K562 (cell line): ENCODE measurements around the gene SIRPB1. TPM values are rescaled to one million over a fixed set of nuclear protein-coding genes. Genes with fewer than 3 reads are reported as not detected.

Experiments
- ATAC-seq: fragments of 200-7000 bp; cut with Tn5 transposase; 3 replicates; pipeline ENCODE4 v1.9.1; 2020; ENCODE audit warnings: moderate library complexity
- BruUV-seq: library from RNA; stranded (reverse); fragments of 400-500 nt; replicated peaks from 2 replicates; lab custom pipeline; 2021; lab: Mats Ljungman, UMichigan
- CTCF ChIA-PET: fragments of 300-600 bp; formaldehyde crosslinking; extraction: SDS; loops from one replicate; lab custom pipeline; 2021; ENCODE audit warnings: low intra/inter-chr PET ratio; lab: Yijun Ruan, JAX
- POLR2A ChIA-PET: fragments of 300-600, 350-650 bp; sonication (Branson Sonifier 250); formaldehyde crosslinking; extraction: SDS; loops from one replicate; lab custom pipeline; 2021; ENCODE audit warnings: antibody characterized with exemption, inconsistent platforms; lab: Yijun Ruan, JAX
- DNase-seq, 4 experiments: peaks; one replicate each; pipeline versions ENCODE4 v3.0.0 to v3.0.0-alpha.2; 2011 to 2018; ENCODE audit warnings: low spot score in 3 of 4, mixed read lengths in 3 of 4; ENCODE audit errors: extremely low read depth in 1 of 4
- FAIRE-seq: peaks from 2 replicates; lab custom pipeline; 2011; peaks lifted over from hg19 to GRCh38; lab: Jason Lieb, UNC
- H2AFZ ChIP-seq: 2 replicates; pipeline ENCODE4 v1.6.0; 2011; ENCODE audit warnings: low read depth, low read length, control low read depth, inconsistent platforms
- H3K27ac ChIP-seq: fragments of 200-600 bp; 3 replicates; pipeline ENCODE4 v1.8.0; 2011; ENCODE audit warnings: low read depth, mild to moderate bottlenecking, control low read depth, inconsistent platforms, low read length, moderate library complexity, mixed read lengths; ENCODE audit errors: extremely low read depth
- H3K27me3 ChIP-seq, 2 experiments: fragments of 300-600 bp in 1 of 2; 2 replicates in 1 of 2; 3 replicates in 1 of 2; pipeline versions ENCODE4 v1.6.0 to v1.8.0; 2011; ENCODE audit warnings: inconsistent platforms in 2 of 2, low read length in 2 of 2, mild to moderate bottlenecking in 1 of 2, mixed read lengths in 1 of 2, moderate library complexity in 1 of 2; ENCODE audit not compliant: control insufficient read depth in 2 of 2, insufficient read depth in 2 of 2
- H3K36me3 ChIP-seq: fragments of 300-600 bp; 3 replicates; pipeline ENCODE4 v1.8.0; 2011; ENCODE audit warnings: mild to moderate bottlenecking, low read length, inconsistent platforms; ENCODE audit not compliant: control insufficient read depth, insufficient read depth
- H3K4me1 ChIP-seq, 2 experiments: fragments of 200-600 bp in 1 of 2; replicated peaks in 1 of 2; 2 replicates in 1 of 2; 3 replicates in 1 of 2; pipeline versions ENCODE4 v1.5.1 to v1.8.0; 2011; ENCODE audit warnings: inconsistent platforms in 2 of 2, low read length in 2 of 2, mild to moderate bottlenecking in 1 of 2, mixed read lengths in 1 of 2, moderate library complexity in 1 of 2; ENCODE audit not compliant: control insufficient read depth in 2 of 2, insufficient read depth in 2 of 2
- H3K4me2 ChIP-seq: 2 replicates; pipeline ENCODE4 v1.6.1; 2011; ENCODE audit warnings: low read length, control low read depth, inconsistent platforms, mixed read lengths; ENCODE audit not compliant: insufficient read depth
- H3K4me3 ChIP-seq: fragments of 200-600 bp; sonication (generic), shearing (Covaris generic); 2 replicates; pipeline ENCODE4 v1.5.1; 2016; ENCODE audit warnings: control low read depth, inconsistent platforms
- H3K79me2 ChIP-seq: fragments of 200-600 bp; 3 replicates; pipeline ENCODE4 v1.8.0; 2011; ENCODE audit warnings: low read length, inconsistent platforms; ENCODE audit not compliant: control insufficient read depth, insufficient read depth
- H3K9ac ChIP-seq, 2 experiments: 2 replicates each; pipeline versions ENCODE4 v1.6.0 to v1.6.1; 2011; ENCODE audit warnings: low read depth in 2 of 2, low read length in 2 of 2, control low read depth in 1 of 2, inconsistent platforms in 1 of 2, mild to moderate bottlenecking in 1 of 2, mixed read lengths in 1 of 2; ENCODE audit not compliant: insufficient read depth in 1 of 2
- H3K9me1 ChIP-seq: one replicate; pipeline ENCODE4 v1.6.0; 2011; ENCODE audit warnings: inconsistent platforms, mild to moderate bottlenecking, low read length, moderate library complexity; ENCODE audit not compliant: control insufficient read depth, insufficient read depth
- H3K9me3 ChIP-seq: replicated peaks from 2 replicates; pipeline ENCODE4 v1.5.1; 2011; ENCODE audit warnings: low read depth, low read length, inconsistent platforms; ENCODE audit not compliant: control insufficient read depth, insufficient read depth
- H4K20me1 ChIP-seq: replicated peaks from 2 replicates; pipeline ENCODE4 v1.6.1; 2011; ENCODE audit warnings: low read length, inconsistent platforms, mixed read lengths; ENCODE audit not compliant: control insufficient read depth, insufficient read depth
- ETS2 ChIP-seq: IDR thresholded peaks from 2 replicates; pipeline ENCODE4 v1.6.1; 2016; ENCODE audit warnings: borderline replicate concordance, missing genetic modification characterization, mild to moderate bottlenecking, moderate library complexity, missing compliant biosample characterization; ENCODE audit not compliant: poor library complexity, severe bottlenecking
- FOXP1 ChIP-seq: sonication (generic); formaldehyde crosslinking; IDR thresholded peaks from 2 replicates; pipeline ENCODE4 v1.8.0; 2022; ENCODE audit warnings: mild to moderate bottlenecking, missing genetic modification reagents
- GTF2A2 ChIP-seq: IDR thresholded peaks from 2 replicates; pipeline ENCODE4 v1.6.1; 2016; ENCODE audit warnings: mild to moderate bottlenecking, missing genetic modification characterization, missing compliant biosample characterization
- NFRKB ChIP-seq: fragments of 450-650 bp; IDR thresholded peaks from 2 replicates; pipeline ENCODE4 v1.6.1; 2016; ENCODE audit warnings: low read depth
- NFYB ChIP-seq: IDR thresholded peaks from 2 replicates; pipeline ENCODE4 v1.6.1; 2011; ENCODE audit warnings: mild to moderate bottlenecking, moderate library complexity; ENCODE audit not compliant: insufficient read length; ENCODE audit errors: extremely low read depth
- POLR2H ChIP-seq: IDR thresholded peaks from 2 replicates; pipeline ENCODE4 v1.6.1; 2016; ENCODE audit warnings: missing genetic modification characterization, low read depth, mild to moderate bottlenecking, control low read depth, missing compliant biosample characterization, moderate library complexity
- SNRNP70 ChIP-seq: fragments of 200-400 bp; formaldehyde crosslinking; optimal IDR thresholded peaks from 2 replicates; pipeline ENCODE3; 2017; ENCODE audit warnings: low read depth, low read length
- SRSF1 ChIP-seq: fragments of 200-400 bp; formaldehyde crosslinking; IDR thresholded peaks from 2 replicates; pipeline ENCODE4 v1.6.1; 2017; ENCODE audit warnings: mild to moderate bottlenecking, low read depth, low read length, moderate library complexity
- ZNF133 ChIP-seq: fragments of 250-450 bp; sonication (Bioruptor Pico); IDR thresholded peaks from 2 replicates; pipeline ENCODE4 v1.4.0; 2020; ENCODE audit warnings: mild to moderate bottlenecking
- ZNF146 ChIP-seq: IDR thresholded peaks from one replicate; pipeline ENCODE4 v1.6.1; 2018; ENCODE audit warnings: missing compliant biosample characterization; ENCODE audit not compliant: unreplicated experiment
- ZNF347 ChIP-seq: fragments of 450-650 bp; formaldehyde crosslinking; IDR thresholded peaks from 2 replicates; pipeline ENCODE4 v1.4.0; 2020; ENCODE audit warnings: low read depth, mild to moderate bottlenecking, moderate library complexity
- ZNF354B ChIP-seq: fragments of 250-450 bp; sonication (Bioruptor Pico); IDR thresholded peaks from 2 replicates; pipeline ENCODE4 v1.4.0; 2020
- ZNF444 ChIP-seq: fragments of 250-450 bp; sonication (Bioruptor Pico); IDR thresholded peaks from 2 replicates; pipeline ENCODE4 v1.4.0; 2020; ENCODE audit warnings: mild to moderate bottlenecking, moderate library complexity
- WGBS: fragments of 100-300 bp; shearing (Covaris generic); methylation state at CpG from one replicate; pipeline ENCODE4 v1.1.6; 2016; ENCODE audit warnings: low coverage, mixed read lengths; ENCODE audit not compliant: insufficient coverage; ENCODE audit errors: missing lambda C conversion rate; 5-methylcytosine and 5-hydroxymethylcytosine counted together
- in situ Hi-C: fragments of 300-500 bp; cut with MboI; formaldehyde crosslinking; loops from 4 replicates; pipeline ENCODE4 v1.15.0; 2018; ENCODE audit warnings: inconsistent platforms, mixed read lengths
- intact Hi-C: fragments of 100-400 bp; cut with micrococcal nuclease; formaldehyde crosslinking; loops from 2 replicates; pipeline ENCODE4 v1.14.2; 2022
- polyA plus RNA-seq, 8 experiments: library from polyadenylated mRNA; depleted of rRNA in 4 of 8; stranded (reverse) in 5 of 8; unstranded in 3 of 8; fragments of >200 nt; fragmentation: Nextera tagmentation in 2 of 8; fragmentation: Illumina TruSeq in 1 of 8; extraction: Ambion mirVana in 2 of 8; extraction: Trizol in 1 of 8; gene quantifications; 2 replicates each; pipeline versions ENCODE4 v1.2.1 to v1.2.3, GENCODE V29; 2011 to 2014; ENCODE audit warnings: inconsistent platforms in 1 of 8, missing spikeins in 1 of 8
- total RNA-seq, 7 experiments: library from RNA; depleted of rRNA in 6 of 7; stranded (reverse); fragments of >200 nt in 6 of 7; fragmentation: Illumina TruSeq in 2 of 7; extraction: Trizol in 2 of 7; gene quantifications; 2 replicates each; pipeline versions ENCODE4 v1.2.1 to v1.2.3, GENCODE V29; 2011 to 2021; ENCODE audit warnings: low replicate concordance in 1 of 7
- TF ChIP-seq, protein P1 (sequence below), 3 experiments: fragments of 200-800 bp in 1 of 3; sonication (Bioruptor generic) in 1 of 3; sonication (generic) in 1 of 3; formaldehyde crosslinking in 1 of 3; IDR thresholded peaks; 2 replicates each; pipeline versions ENCODE4 v1.6.1 to v1.8.0; 2016 to 2022; ENCODE audit warnings: mild to moderate bottlenecking in 2 of 3, missing compliant biosample characterization in 2 of 3, missing genetic modification characterization in 2 of 3, missing genetic modification reagents in 1 of 3
- TF ChIP-seq, protein P2 (sequence below), 2 experiments: IDR thresholded peaks; 2 replicates each; pipeline ENCODE4 v1.6.1; 2011; ENCODE audit warnings: borderline replicate concordance in 1 of 2, control low read depth in 1 of 2, low read depth in 1 of 2, low read length in 1 of 2, mild to moderate bottlenecking in 1 of 2, mixed read lengths in 1 of 2, moderate library complexity in 1 of 2; ENCODE audit not compliant: insufficient read depth in 1 of 2, insufficient read length in 1 of 2, poor library complexity in 1 of 2, severe bottlenecking in 1 of 2; ENCODE audit errors: extremely low read depth in 1 of 2

Gene SIRPB1
- total and polyA plus RNA-seq, 9 of the 15 experiments (the other 6 are each of a cell fraction or from before 2014, with no cell fraction given) = not detected

DNA sequence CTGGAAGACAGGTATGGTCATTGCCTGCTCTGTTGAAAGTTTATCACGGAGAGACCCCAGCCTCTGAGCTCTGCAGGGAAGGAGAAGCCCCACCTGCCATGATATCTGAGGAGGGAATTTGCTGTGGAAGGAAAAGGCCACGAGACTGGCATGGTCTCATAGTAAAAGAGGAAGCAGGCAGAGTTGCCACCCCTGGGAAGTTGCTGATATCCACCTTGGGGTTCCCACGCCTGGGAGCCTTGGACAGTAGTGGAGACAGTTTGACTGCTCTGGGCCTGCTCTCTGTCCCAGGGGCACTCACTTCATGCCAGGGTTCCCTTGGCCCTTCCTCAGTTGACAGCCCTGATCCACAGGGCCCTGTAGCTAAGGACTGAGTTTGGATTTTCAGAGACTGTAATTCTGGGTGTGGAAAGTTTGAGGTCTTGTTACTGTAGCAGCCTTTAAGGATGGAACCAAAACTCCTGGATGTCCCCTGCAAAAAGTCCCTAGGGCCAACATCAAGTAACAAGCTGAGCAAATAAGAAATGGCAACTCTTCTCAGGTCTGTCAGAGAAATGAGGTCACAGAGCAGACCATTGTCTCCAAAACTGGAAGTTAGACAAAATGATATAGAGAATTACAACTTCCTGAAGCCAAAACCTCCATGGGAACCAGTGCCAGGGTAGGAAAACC, 6.9 kb upstream of the SIRPB1 start (continued):
- TF ChIP-seq FOXP1 = no peak
- no peak for TF ChIP-seq ETS2 (tag)
- TF ChIP-seq NFRKB = no peak
- TF ChIP-seq, protein P1, sequence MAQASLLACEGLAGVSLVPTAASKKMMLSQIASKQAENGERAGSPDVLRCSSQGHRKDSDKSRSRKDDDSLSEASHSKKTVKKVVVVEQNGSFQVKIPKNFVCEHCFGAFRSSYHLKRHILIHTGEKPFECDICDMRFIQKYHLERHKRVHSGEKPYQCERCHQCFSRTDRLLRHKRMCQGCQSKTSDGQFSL (CRISPR knock-in tag; IDR thresholded peaks at IDR 0.05) = no peak
- TF ChIP-seq, protein P1 (tag; IDR thresholded peaks at IDR 0.05) = no peak
- TF ChIP-seq, protein P2, sequence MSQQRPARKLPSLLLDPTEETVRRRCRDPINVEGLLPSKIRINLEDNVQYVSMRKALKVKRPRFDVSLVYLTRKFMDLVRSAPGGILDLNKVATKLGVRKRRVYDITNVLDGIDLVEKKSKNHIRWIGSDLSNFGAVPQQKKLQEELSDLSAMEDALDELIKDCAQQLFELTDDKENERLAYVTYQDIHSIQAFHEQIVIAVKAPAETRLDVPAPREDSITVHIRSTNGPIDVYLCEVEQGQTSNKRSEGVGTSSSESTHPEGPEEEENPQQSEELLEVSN (IDR thresholded peaks at IDR 0.05; ENCODE audit: borderline replicate concordance in 1 of 2, extremely low read depth in 1 of 2, insufficient read depth in 1 of 2, insufficient read length in 1 of 2, low read depth in 1 of 2, low read length in 1 of 2, poor library complexity in 1 of 2, severe bottlenecking in 1 of 2) = no peak

DNA sequence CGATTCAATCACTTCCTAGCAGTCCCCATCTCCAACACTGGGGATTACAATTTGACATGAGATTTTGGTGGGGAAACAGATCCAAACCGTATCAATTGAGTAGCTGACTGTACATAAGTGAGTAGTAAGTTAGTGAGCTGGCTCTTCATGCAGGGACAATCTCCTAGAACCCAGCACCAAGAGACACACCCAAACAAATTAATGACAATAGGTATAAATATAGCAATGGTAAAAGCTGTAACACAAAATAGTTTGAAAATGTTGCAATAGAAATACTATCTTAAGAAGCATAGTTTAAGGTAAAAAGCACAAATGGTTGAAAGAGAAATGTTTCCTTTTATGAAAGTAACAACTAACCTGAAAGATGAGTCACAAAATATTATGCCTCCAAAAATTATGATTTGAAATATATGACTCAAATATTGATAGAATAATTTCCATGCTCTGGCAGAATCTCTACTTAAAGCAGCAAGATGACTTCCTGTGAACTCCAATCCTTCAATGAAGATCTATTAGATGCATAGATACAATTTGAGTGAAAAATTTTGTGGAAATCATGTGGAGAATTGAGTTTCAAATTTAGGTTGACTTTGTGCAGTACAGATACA, 5.4 kb upstream of the SIRPB1 start:
- BruUV-seq = no TSS peak
- Histone ChIP-seq H3K4me3 (no peak overlapping the region), H3K79me2 (no peaks in the 10 kb centered on the region), H2AFZ (no peak overlapping the region), H4K20me1 (no peaks in the 10 kb centered on the region), H3K9ac (no peak overlapping the region), H3K4me1 (no peaks in the 10 kb centered on the region), H3K36me3 (no peaks in the 10 kb centered on the region), H3K9me3 (no peaks in the 10 kb centered on the region), H3K9me1 (no peaks in the 10 kb centered on the region), H3K27me3 (peaks cover 0 to 13% of the 10 kb centered on the region in 2 experiments; a peak in 2 of 5 replicates), H3K4me2 (no peak overlapping the region), H3K27ac (no peak overlapping the region)
- in situ Hi-C loops = loop anchor here (10.0 kb wide), 1 partner anchor 260 kb away; no protein-coding TSS in a partner anchor
- intact Hi-C loops = no loop called here
- ATAC-seq = no peak
- ChIA-PET POLR2A (no interaction called here), CTCF (no interaction called here)
- 0% methylated on average over 2 of the region's 2 CpGs for WGBS
- DNase-seq = no peak
- no peak for FAIRE-seq
- no peak for TF ChIP-seq ZNF347
- no peak for TF ChIP-seq ZNF146
- TF ChIP-seq ZNF444 (CRISPR knock-in tag) = no peak
- TF ChIP-seq NFYB = no peak
- no peak for TF ChIP-seq SRSF1
- TF ChIP-seq ZNF354B = no peak
- TF ChIP-seq POLR2H (tag) = no peak
- TF ChIP-seq ZNF133 (CRISPR knock-in tag) = no peak
- TF ChIP-seq GTF2A2 (tag) = no peak
- no peak for TF ChIP-seq SNRNP70
